ENCODE results near the gene CAGE1.
"Not testable (repeated sequence)": the region's sequence is repeated elsewhere in the genome, so short reads cannot be mapped to it uniquely, and the experiment has no call there.

The CAGE1 gene

DNA sequence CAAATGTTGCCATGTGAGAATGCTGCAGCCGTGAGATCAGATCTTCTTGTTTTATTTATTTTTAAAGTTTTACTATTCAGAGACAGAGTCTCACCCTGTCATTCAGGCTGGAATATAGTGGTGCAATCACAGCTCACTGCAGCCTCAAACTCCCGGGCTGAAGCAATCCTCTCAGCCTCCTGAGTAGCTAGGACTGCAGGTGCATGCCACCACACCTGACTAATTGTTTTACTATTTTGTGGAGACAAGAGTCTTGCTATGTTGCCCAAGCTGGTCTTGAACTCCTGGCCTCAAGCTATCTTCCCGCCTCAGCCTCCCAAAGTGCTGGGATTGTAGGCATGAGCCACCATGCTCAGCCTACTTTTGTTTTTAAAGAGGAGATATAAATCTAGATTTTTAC is 54.0 kb downstream of the CAGE1 start:
- DNase-seq = no peak

DNA sequence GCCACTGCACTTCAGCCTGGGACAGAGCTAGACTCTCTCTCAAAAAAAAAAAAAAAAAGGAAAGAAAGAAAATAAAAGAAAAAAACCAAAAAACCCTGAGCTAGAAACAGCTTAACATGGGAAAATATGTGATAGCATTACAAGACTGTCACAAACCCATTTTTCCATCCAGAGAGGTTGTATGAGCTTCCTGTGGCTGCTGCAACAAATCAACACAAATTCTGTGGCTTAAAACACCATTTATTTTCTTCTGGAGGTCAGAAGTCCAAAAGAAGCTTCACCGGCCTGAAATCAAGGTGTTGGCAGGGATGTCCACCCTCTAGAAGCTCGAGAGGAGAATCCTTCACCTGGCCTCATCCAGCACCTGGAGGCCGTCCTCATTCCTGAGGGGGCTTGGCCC is 54.9 kb downstream of the CAGE1 start:
- no peak for DNase-seq

GRCh38 chr6:7332090-7332745 is 57.3 kb downstream of the CAGE1 start:
- DNase-seq = no peak

GRCh38 chr6:7331452-7331851 is 58.1 kb downstream of the CAGE1 start:
- DNase-seq = no peak

GRCh38 chr6:7328243-7328642 is 61.3 kb downstream of the CAGE1 start:
- no peak for DNase-seq

DNA sequence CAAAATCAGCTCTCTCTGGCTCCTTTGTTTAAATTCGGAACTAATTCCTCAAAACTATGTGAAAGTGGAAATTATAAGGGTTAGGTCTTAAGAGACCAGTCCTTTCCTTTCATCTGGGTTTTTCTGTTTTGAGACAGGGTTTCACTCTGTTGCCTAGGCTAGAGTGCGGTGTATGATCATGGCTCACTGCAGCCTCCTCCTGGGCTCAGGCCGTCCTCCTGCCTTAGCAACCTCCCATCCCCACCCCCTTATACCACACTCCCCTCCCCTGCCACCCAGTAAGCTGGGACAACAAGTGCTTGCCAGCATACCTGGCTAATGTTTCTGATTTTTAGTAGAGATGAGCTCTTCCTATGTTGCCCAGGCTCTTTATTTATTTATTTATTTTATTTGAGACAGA is 63.8 kb downstream of the CAGE1 start:
- no peak for DNase-seq

DNA sequence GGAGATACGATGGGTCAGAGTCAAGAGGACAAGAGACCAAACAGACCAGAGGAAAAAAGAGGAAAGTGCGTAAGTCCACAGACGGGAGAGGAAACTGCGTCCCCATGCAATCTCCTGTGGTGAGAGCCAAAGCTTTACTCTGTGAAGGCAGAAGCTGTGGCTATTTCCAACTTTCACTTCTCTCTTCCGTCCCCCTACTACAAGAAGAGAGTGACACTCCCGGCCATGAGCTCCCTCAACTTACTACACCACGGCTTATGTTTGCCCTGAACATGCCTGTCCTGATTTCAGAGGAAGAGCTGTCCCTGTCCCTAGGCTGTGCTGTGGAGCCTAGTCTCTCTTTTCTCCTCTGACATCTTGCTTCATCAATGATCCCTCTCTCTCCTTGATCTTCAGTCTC is 65.0 kb downstream of the CAGE1 start:
- DNase-seq = no peak

GRCh38 chr6:7323074-7323473 is 66.5 kb downstream of the CAGE1 start:
- DNase-seq = no peak

DNA sequence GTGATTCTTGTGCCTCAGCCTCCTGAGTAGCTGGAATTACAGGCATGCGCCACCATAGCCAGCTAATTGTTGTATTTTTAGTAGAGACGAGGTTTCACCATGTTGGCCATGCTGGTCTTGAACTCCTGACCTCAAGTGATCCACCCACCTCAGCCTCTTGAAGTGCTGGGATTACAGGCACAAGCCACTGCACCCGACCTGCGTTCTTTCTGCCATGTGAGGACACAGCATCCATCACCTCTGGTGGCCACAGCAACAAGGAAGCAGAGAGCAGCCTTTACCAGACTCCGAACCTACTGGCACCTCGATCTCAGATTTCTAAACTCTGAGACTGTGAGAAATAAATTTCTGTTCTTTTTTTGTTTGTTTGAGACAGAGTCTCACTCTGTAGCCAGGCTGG is 67.7 kb downstream of the CAGE1 start:
- DNase-seq = not testable (repeated sequence)

- DNase-seq = not testable (repeated sequence)
These were observed 70.1 kb downstream of the CAGE1 start for GRCh38 chr6:7319406-7319805.

DNA sequence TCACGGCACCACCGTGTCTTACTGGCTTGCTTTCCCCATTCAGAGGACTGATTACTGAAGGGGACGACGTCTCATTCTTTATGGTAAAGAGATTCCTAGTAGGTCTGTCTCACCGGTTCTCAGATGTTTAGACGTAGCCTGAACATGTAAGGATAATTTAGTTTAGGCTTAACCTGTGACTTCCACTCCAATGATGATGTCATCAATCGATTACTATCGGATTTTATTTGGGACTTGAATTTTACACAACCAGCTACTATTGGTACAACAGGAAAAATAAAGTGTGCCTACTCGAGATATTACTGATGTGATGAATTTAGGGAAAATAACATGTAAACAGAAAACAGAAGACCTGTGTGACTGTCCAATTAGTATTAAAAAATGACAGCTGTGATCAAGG is 72.0 kb downstream of the CAGE1 start:
- no peak for DNase-seq

GRCh38 chr6:7316658-7317533 is 72.6 kb downstream of the CAGE1 start:
- no peak for DNase-seq

GRCh38 chr6:7315948-7316365 is 73.6 kb downstream of the CAGE1 start:
- no peak for DNase-seq

GRCh38 chr6:7315087-7315947 is 74.2 kb downstream of the CAGE1 start:
- DNase-seq = not testable (repeated sequence)

GRCh38 chr6:7314414-7314813 is 75.1 kb downstream of the CAGE1 start:
- no peak for DNase-seq

- no peak for DNase-seq
These were observed 75.9 kb downstream of the CAGE1 start for GRCh38 chr6:7313505-7314165.

DNA sequence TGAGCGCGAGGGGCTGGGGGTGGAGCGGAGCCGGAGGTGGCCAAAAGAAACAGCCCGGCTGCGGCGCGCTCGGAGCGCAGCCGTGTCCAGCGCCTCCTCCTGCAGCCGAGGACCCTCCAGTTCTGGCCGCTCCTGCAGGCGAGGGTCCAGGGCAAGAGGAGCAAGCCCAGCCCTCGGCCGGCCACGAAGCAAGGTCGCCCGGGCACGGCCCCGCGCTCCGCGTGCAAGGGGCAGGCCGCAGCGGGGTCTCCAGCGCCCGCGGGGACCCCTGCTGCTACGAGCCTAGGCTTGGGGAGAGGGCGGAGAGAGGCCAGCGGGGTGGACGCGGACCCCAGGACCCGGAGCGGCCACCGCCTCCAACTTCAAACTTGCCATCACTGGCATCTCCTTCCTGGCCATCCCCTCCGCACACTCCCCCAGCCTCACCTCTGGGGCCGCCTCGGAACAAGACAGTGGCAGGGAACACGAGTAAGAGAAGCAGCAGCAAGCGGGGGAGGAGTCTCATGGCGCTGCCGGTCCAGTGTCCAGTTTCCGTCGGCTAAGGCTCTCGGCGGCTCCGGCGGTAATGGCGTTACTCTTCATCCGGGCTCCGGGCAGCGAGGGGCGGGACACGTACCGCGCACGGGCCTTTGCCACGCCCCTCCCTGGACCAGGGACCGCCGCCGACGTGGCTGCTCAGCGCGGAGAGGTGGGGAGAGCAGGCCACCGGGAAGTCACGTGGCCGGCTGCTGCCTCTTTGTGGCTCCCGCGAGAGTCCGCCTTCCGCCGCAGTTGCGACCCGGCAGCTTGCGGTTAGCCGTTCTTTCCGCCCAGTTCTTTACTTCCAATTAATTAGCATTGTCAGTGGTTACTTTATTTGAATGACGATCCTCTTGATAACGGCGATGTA is 76.7 kb downstream of the CAGE1 start, which contains the start of gene SSR1:
Gene SSR1 (minus strand): TSS at position 584 of the 889 bp plus-strand sequence. CDS start 79 bp downstream, at position 505.
- peak; percentile 93 for DNase-seq

DNA sequence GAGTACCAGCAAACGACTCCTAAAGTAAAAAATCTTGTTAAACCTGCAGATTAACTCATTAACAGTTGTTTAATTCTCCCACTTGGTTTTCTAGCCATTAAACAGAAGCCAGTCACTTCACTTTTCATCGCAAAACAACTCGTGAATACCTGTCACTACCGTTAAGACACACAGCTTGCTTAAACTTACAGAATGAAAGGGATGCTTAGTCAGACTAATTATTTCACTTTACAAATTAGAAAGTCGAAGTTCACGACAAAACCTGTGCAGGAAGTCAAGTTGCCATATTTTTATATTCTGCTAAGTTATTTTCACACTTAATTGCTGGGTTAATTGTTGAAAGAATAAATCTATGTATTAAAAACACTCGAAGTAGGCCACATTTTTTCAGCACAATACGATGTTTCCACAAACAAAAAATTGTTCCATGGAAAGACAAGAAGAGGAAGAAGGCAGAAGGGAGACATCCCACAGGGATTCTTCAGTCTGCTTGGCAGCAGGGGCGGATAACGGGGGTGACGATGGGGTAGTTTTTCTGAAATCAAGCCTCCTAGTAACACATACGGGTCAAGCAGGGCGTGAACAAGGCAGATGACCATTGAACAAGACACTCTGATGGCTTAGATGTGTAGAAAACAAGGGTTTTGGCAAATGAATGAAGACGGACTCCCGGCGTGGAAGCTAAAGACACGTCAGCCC is 77.5 kb downstream of the CAGE1 start:
- no peak for DNase-seq

DNA sequence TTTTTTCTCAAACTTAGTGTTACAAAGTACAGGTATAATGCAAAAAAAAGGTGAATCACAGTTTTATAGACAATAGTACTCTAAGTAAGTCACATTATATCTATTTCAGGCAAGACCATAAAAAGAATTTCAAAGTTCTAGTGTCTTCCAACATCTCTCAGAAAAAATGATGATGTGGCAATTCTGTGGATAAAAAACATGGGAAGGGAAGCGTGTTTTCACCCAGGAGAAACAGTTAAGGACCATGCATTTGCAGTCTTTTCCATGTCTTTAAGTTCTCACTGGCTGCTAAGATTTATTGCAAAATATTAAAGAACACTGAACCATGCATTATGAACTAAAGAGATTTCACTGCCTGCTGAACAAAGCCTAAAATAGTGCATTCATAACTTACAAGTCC is 78.4 kb downstream of the CAGE1 start:
- no peak for DNase-seq

GRCh38 chr6:7309050-7309449 is 80.5 kb downstream of the CAGE1 start:
- DNase-seq = no peak

DNA sequence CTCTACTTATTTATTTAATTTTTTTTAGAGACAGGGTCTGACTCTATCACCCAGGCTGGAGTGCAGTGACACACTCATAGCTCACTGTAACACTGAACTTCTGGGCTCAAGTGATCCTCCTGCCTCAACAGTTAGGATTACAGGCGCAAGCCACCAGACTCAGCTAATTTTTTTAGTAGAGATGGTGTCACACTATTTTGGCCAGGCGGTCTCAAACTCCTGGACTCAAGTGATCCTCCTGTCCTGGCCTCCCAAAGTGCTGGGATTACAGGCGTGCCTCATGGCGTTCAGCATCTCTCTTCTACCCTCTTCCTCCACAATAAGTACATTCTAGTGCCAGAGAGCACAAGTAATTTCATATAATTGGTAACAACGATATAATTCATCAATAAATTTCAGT is 82.0 kb downstream of the CAGE1 start:
- no peak for DNase-seq
